Nephron progenitor cell (in vitro differentiated cells): ENCODE measurements around the gene CLEC6A.

ENCODE experiments used
- DNase-seq: peaks from one replicate; pipeline ENCODE4 v3.0.0; 2021
- H3K27ac Mint-ChIP-seq: 2 replicates; pipeline ENCODE4 v1.8.0; 2021; ENCODE audit warnings: mild to moderate bottlenecking, moderate library complexity, mixed read lengths
- H3K27me3 Mint-ChIP-seq: 2 replicates; pipeline ENCODE4 v1.8.0; 2021; ENCODE audit warnings: mild to moderate bottlenecking, low read depth, mixed read lengths; ENCODE audit not compliant: poor library complexity
- H3K36me3 Mint-ChIP-seq: 2 replicates; pipeline ENCODE4 v1.8.0; 2021; ENCODE audit warnings: low read depth, mixed read lengths
- H3K4me1 Mint-ChIP-seq: 2 replicates; pipeline ENCODE4 v1.8.0; 2021; ENCODE audit warnings: mixed read lengths
- H3K4me3 Mint-ChIP-seq: 2 replicates; pipeline ENCODE4 v1.8.0; 2021; ENCODE audit warnings: mild to moderate bottlenecking, moderate library complexity, mixed read lengths
- H3K9me3 Mint-ChIP-seq: 2 replicates; pipeline ENCODE4 v1.8.0; 2021; ENCODE audit warnings: mild to moderate bottlenecking, moderate library complexity, mixed read lengths
- CTCF ChIP-seq: fragments of 200-600 bp; sonication (generic); IDR thresholded peaks from 2 replicates; pipeline ENCODE4 v1.5.0; 2021; ENCODE audit warnings: antibody characterized with exemption

Gene CLEC6A

GRCh38 chr12:8519171-8519570 lies 63.4 kb downstream of the CLEC6A start:
- peaks cover 3% of the 10 kb centered on the region for H3K27me3 Mint-ChIP-seq
- no peaks in the 10 kb centered on the region for H3K4me1 Mint-ChIP-seq
- H3K9me3 Mint-ChIP-seq, result peaks cover 16% of the 10 kb centered on the region
- TF ChIP-seq CTCF, result no peak
- DNase-seq, result no peak
- no peak overlapping the region for H3K4me3 Mint-ChIP-seq
- no peak overlapping the region for H3K27ac Mint-ChIP-seq
- no peaks in the 10 kb centered on the region for H3K36me3 Mint-ChIP-seq

DNA sequence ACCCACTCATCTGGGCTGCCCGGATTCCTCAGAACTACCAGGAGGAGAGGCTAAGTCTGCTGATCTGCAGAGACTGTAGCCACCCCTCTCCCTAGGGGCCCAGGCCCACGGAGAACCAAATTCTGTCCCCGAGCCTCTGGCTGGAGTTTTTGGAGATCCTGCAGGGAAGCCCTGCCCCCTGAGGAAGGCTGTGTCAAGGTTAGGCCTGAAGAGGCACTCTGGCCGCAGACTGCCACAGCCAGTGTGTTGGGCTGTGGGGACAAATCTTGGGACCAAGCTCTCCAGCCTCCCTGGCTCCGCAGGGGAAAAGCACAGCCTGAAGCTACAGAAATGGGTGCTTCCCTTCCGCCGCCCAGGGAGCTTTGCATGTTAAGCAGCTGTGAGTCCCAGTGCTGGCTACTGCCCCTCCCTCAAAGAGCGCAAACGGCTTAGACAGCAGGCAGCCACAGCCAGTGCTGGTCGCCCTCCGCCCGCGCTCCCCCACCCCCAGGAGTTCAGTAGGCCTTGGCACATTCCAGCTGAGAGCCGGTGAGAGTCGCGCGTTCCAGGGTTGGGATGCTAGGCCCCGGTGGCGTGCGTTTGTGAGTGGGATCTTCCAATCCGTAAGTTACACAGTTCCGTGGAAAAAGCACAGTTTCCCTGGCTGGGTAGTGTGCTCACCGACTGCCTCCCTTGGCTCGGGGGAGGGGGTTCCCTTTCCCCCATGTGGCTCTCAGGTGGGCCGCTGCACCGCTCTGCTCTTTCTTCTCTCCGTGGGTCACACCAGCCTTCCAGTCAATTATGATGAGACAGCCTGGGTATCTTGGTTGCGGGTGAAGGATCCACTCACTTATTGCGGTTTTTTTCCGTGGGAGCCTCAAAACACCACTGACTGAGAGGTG lies 71.7 kb downstream of the CLEC6A start:
- TF ChIP-seq CTCF, result no peak
- no peak for DNase-seq
- Mint-ChIP-seq H3K4me1 (peaks cover 4% of the 10 kb centered on the region), H3K4me3 (no peak overlapping the region), H3K9me3 (peaks cover 42% of the 10 kb centered on the region), H3K27me3 (peaks cover 14% of the 10 kb centered on the region), H3K27ac (no peak overlapping the region), H3K36me3 (no peaks in the 10 kb centered on the region)
